Fibroblast of lung (primary cell): ENCODE data around the gene CUEDC1.

Source experiments
- EZH2 ChIP-seq: IDR thresholded peaks from 2 replicates; pipeline ENCODE4 v1.5.1; 2012; ENCODE audit warnings: low read length, control low read depth, mild to moderate bottlenecking; ENCODE audit errors: missing control alignments
- TF ChIP-seq, protein P1 (sequence below), 2 donors: IDR thresholded peaks in 1 of 2; conservative IDR thresholded peaks in 1 of 2; 1 replicate in 1 of 2; 2 replicates in 1 of 2; pipeline ENCODE4 v1.5.1; 2011 to 2012; ENCODE audit warnings: low read length in 2 of 2, control low read depth in 1 of 2, inconsistent platforms in 1 of 2, low read depth in 1 of 2, mild to moderate bottlenecking in 1 of 2

DNA sequence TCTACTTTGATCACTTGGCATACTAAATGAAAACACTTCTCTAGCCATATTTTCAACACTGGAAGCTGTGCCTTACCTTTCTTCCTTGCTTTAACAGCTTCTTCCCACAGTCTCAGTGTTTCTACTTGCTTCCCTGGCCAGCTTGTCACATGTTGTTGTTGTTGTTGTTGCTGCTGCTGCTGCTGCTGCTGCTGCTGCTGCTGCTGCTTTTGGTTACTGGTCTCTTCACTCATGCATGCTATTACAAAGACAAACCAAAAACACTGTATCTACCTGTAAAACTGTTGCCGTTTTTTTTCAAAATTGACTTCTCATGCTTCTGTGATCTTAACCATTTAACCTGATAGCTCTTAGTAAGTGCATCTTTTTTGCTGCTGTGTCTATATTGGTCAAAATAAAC is 23.9 kb upstream of the CUEDC1 start:
- TF ChIP-seq, protein P1, sequence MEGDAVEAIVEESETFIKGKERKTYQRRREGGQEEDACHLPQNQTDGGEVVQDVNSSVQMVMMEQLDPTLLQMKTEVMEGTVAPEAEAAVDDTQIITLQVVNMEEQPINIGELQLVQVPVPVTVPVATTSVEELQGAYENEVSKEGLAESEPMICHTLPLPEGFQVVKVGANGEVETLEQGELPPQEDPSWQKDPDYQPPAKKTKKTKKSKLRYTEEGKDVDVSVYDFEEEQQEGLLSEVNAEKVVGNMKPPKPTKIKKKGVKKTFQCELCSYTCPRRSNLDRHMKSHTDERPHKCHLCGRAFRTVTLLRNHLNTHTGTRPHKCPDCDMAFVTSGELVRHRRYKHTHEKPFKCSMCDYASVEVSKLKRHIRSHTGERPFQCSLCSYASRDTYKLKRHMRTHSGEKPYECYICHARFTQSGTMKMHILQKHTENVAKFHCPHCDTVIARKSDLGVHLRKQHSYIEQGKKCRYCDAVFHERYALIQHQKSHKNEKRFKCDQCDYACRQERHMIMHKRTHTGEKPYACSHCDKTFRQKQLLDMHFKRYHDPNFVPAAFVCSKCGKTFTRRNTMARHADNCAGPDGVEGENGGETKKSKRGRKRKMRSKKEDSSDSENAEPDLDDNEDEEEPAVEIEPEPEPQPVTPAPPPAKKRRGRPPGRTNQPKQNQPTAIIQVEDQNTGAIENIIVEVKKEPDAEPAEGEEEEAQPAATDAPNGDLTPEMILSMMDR (conservative IDR thresholded peaks at IDR 0.05 in 1 of 2, IDR thresholded peaks at IDR 0.05 in 1 of 2; ENCODE audit: low read depth in 1 of 2, low read length in 2 of 2), result no peak
- no peak for TF ChIP-seq EZH2
